ENCODE results near the gene ZNF492.
"Not testable (repeated sequence)": the region's sequence is repeated elsewhere in the genome, so short reads cannot be mapped to it uniquely, and the experiment has no call there.

The ZNF492 gene

GRCh38 chr19:22606212-22606553 is 27.9 kb upstream of the ZNF492 start:
- Histone ChIP-seq H3K27ac (ENCODE audit: low read depth, low read length) (no peak overlapping the region), H3K9me3 (ENCODE audit: control insufficient read depth, insufficient read depth, low read length) (peaks cover 96% of the 10 kb centered on the region), H3K4me3 (ENCODE audit: low read depth, low read length) (no peak overlapping the region), H3K9ac (ENCODE audit: low read depth, low read length) (no peak overlapping the region), H3K4me1 (ENCODE audit: control insufficient read depth, insufficient read depth, low read length) (no peaks in the 10 kb centered on the region), H3K27me3 (ENCODE audit: control insufficient read depth, insufficient read depth, low read length) (no peaks in the 10 kb centered on the region), H3K36me3 (ENCODE audit: control insufficient read depth, insufficient read depth, low read length) (no peaks in the 10 kb centered on the region)

GRCh38 chr19:22606954-22607652 is 27.0 kb upstream of the ZNF492 start:
- H3K27ac ChIP-seq (ENCODE audit: low read depth, low read length) = no peak overlapping the region
- H3K9me3 ChIP-seq (ENCODE audit: control insufficient read depth, insufficient read depth, low read length) = peaks cover 100% of the 10 kb centered on the region
- no peak overlapping the region for H3K9ac ChIP-seq (ENCODE audit: low read depth, low read length)
- no peaks in the 10 kb centered on the region for H3K27me3 ChIP-seq (ENCODE audit: control insufficient read depth, insufficient read depth, low read length)
- H3K36me3 ChIP-seq (ENCODE audit: control insufficient read depth, insufficient read depth, low read length) = no peaks in the 10 kb centered on the region
- H3K4me3 ChIP-seq (ENCODE audit: low read depth, low read length) = no peak overlapping the region
- H3K4me1 ChIP-seq (ENCODE audit: control insufficient read depth, insufficient read depth, low read length) = no peaks in the 10 kb centered on the region

DNA sequence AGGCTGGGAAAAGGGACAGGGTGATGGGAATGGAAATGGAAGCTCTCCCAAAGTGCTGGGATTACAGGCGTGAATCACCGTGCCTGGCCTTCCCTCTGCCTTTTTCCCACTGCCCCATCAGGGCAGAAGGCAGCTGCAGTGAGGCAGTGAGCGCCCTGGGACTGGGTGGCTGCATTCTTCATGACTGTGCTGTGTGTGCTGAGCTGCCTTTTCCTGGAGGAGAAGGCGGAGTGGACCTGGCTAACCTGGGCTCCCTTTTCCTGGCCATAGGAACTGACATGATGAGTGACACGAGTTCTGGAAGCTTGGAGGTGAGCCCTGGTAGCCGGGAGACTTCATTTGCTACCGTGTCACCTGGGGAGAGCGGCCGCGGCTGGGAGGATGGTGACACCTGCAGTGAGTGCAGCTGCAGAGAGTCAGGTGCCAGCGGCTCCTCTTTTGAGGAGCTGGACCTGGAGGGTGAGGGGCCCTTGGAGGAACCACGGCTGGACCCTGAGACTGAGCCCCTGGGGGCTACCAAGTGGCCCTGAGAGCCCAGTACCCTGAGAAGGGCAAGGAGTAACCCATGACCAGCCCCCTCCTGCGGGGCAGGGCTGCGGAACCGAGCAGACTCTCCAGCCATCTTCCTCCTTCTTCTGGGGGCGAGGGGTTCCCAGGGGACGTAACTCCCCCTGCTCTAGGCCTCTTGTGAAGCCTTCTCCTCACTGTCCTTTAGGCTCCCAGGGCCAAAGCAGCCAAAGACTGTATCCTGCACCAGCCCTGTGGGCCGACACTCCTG is 26.3 kb upstream of the ZNF492 start:
- H3K4me3 ChIP-seq (ENCODE audit: low read depth, low read length) = no peak overlapping the region
- no peaks in the 10 kb centered on the region for H3K36me3 ChIP-seq (ENCODE audit: control insufficient read depth, insufficient read depth, low read length)
- H3K27ac ChIP-seq (ENCODE audit: low read depth, low read length) = no peak overlapping the region
- H3K9me3 ChIP-seq (ENCODE audit: control insufficient read depth, insufficient read depth, low read length) = peaks cover 100% of the 10 kb centered on the region
- H3K4me1 ChIP-seq (ENCODE audit: control insufficient read depth, insufficient read depth, low read length) = no peaks in the 10 kb centered on the region
- H3K27me3 ChIP-seq (ENCODE audit: control insufficient read depth, insufficient read depth, low read length) = no peaks in the 10 kb centered on the region
- H3K9ac ChIP-seq (ENCODE audit: low read depth, low read length) = no peak overlapping the region

- H3K36me3 ChIP-seq (ENCODE audit: control insufficient read depth, insufficient read depth, low read length) = no peaks in the 10 kb centered on the region
- H3K4me1 ChIP-seq (ENCODE audit: control insufficient read depth, insufficient read depth, low read length) = no peaks in the 10 kb centered on the region
- peaks cover 99% of the 10 kb centered on the region for H3K9me3 ChIP-seq (ENCODE audit: control insufficient read depth, insufficient read depth, low read length)
- no peak overlapping the region for H3K9ac ChIP-seq (ENCODE audit: low read depth, low read length)
- no peak overlapping the region for H3K4me3 ChIP-seq (ENCODE audit: low read depth, low read length)
- no peaks in the 10 kb centered on the region for H3K27me3 ChIP-seq (ENCODE audit: control insufficient read depth, insufficient read depth, low read length)
- no peak overlapping the region for H3K27ac ChIP-seq (ENCODE audit: low read depth, low read length)
Observed at GRCh38 chr19:22608441-22608840, 25.7 kb upstream of the ZNF492 start.

DNA sequence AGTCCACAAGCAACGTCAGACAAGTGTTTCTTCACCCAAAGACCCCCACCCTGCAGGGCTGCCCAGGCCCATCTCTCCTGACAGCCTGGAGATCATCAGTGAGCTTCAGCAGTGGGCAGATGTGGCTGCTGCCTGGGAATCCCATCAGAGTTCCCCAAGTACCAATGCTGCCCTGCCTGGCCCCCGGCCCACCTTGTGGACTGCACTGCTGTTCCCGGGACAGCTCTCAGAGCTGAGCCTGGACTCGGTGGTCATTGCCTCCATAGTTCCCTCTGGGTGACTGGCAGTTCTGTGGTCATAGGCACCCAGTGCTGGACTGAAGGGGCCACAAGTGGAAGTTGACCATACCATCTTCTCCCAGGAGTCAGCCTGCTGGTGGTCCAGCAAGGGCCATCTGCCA is 24.5 kb upstream of the ZNF492 start:
- no peaks in the 10 kb centered on the region for H3K27me3 ChIP-seq (ENCODE audit: control insufficient read depth, insufficient read depth, low read length)
- H3K4me3 ChIP-seq (ENCODE audit: low read depth, low read length) = no peak overlapping the region
- H3K9ac ChIP-seq (ENCODE audit: low read depth, low read length) = no peak overlapping the region
- no peaks in the 10 kb centered on the region for H3K4me1 ChIP-seq (ENCODE audit: control insufficient read depth, insufficient read depth, low read length)
- no peak overlapping the region for H3K27ac ChIP-seq (ENCODE audit: low read depth, low read length)
- H3K36me3 ChIP-seq (ENCODE audit: control insufficient read depth, insufficient read depth, low read length) = no peaks in the 10 kb centered on the region
- peaks cover 95% of the 10 kb centered on the region for H3K9me3 ChIP-seq (ENCODE audit: control insufficient read depth, insufficient read depth, low read length)

DNA sequence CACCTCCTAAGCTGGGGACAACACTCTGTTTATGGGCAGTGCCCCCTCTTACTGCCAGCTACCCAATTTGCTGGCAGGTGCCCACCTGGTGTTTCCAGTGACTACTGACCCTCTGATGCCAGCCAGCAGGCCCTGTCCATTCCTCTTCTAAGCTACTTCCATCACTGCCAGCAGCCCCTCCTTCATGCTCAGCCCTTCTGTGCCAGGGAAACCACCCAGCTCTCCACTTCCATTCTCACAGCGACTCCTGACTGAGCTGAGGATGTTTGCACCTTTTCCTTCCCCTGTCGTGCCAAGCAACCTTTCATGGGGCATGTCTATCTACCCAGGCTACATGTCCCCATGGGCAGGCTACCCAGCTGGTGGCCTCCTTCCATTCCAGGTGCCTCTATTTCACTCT is 24.0 kb upstream of the ZNF492 start:
- Histone ChIP-seq H3K27ac (ENCODE audit: low read depth, low read length) (no peak overlapping the region), H3K27me3 (ENCODE audit: control insufficient read depth, insufficient read depth, low read length) (no peaks in the 10 kb centered on the region), H3K4me1 (ENCODE audit: control insufficient read depth, insufficient read depth, low read length) (no peaks in the 10 kb centered on the region), H3K9me3 (ENCODE audit: control insufficient read depth, insufficient read depth, low read length) (peaks cover 94% of the 10 kb centered on the region), H3K36me3 (ENCODE audit: control insufficient read depth, insufficient read depth, low read length) (no peaks in the 10 kb centered on the region), H3K4me3 (ENCODE audit: low read depth, low read length) (no peak overlapping the region), H3K9ac (ENCODE audit: low read depth, low read length) (no peak overlapping the region)

DNA sequence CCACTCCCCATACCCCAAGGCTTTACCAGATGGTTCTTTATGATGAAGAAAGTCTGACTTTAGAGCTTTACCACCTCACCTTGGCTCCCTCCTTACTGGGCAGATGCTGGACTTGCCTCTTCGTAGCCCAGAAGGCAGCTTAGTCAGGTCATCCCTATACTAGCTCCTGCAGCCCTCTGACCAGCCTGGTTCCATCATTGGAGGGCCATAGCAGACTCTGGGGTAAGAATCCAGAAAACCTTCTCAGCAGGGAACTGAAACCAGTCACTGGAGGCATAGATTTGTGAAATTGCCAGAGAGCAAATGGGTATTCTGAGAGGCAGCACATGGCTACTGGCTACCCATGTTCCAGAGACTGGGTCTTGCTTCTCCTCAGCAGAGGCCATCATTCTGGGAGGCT is 21.8 kb upstream of the ZNF492 start:
- Histone ChIP-seq H3K36me3 (ENCODE audit: control insufficient read depth, insufficient read depth, low read length) (no peaks in the 10 kb centered on the region), H3K9me3 (ENCODE audit: control insufficient read depth, insufficient read depth, low read length) (peaks cover 90% of the 10 kb centered on the region), H3K4me1 (ENCODE audit: control insufficient read depth, insufficient read depth, low read length) (no peaks in the 10 kb centered on the region), H3K27ac (ENCODE audit: low read depth, low read length) (no peak overlapping the region), H3K27me3 (ENCODE audit: control insufficient read depth, insufficient read depth, low read length) (no peaks in the 10 kb centered on the region), H3K9ac (ENCODE audit: low read depth, low read length) (no peak overlapping the region), H3K4me3 (ENCODE audit: low read depth, low read length) (no peak overlapping the region)

DNA sequence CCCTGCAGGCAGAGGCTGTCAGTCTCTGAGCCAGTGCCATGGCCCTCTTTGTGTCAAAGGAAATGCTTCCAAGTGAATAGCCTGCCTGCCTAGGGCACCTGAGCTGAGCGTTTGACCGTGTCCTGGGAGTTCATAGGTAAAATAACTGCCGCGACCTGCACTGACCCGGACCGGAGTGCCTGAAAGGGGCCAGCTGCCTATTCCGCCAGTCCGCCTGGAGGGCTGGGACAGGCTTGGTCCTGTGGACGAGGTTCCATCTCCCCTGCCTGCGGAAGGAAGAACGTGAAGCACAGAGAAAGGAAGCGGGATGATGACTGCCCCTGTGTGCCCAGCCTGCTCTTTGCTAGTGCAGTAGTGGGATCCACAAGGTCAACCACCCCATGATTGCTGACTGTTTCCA is 17.5 kb upstream of the ZNF492 start:
- H3K27ac ChIP-seq (ENCODE audit: low read depth, low read length) = no peak overlapping the region
- no peak overlapping the region for H3K9ac ChIP-seq (ENCODE audit: low read depth, low read length)
- H3K4me1 ChIP-seq (ENCODE audit: control insufficient read depth, insufficient read depth, low read length) = no peaks in the 10 kb centered on the region
- H3K9me3 ChIP-seq (ENCODE audit: control insufficient read depth, insufficient read depth, low read length) = peaks cover 86% of the 10 kb centered on the region
- no peaks in the 10 kb centered on the region for H3K36me3 ChIP-seq (ENCODE audit: control insufficient read depth, insufficient read depth, low read length)
- H3K27me3 ChIP-seq (ENCODE audit: control insufficient read depth, insufficient read depth, low read length) = no peaks in the 10 kb centered on the region
- no peak overlapping the region for H3K4me3 ChIP-seq (ENCODE audit: low read depth, low read length)

DNA sequence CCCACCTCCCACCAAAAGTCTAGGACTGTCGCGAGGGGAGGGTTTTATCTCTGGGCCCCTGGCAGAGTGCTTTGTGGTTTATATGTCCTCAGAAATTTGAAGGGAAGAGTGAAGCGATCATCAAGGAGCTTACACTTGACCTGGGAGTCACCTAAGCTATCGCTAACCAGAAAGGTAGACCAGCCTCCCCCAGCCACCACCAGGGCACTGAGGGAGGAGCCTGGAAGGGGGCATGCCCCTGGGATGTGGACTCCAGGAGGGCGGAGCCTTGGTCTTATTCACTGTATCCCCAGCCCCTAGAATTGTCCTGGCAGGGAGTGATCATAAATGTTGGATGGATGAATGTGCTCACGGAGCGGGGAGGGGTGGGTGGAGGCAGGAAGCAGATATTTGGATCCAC is 16.9 kb upstream of the ZNF492 start:
- H3K36me3 ChIP-seq (ENCODE audit: control insufficient read depth, insufficient read depth, low read length); H3K27me3 ChIP-seq (ENCODE audit: control insufficient read depth, insufficient read depth, low read length); H3K27ac ChIP-seq (ENCODE audit: low read depth, low read length); H3K4me1 ChIP-seq (ENCODE audit: control insufficient read depth, insufficient read depth, low read length); H3K9ac ChIP-seq (ENCODE audit: low read depth, low read length); H3K4me3 ChIP-seq (ENCODE audit: low read depth, low read length): not testable (repeated sequence)
- H3K9me3 ChIP-seq (ENCODE audit: control insufficient read depth, insufficient read depth, low read length) = peaks cover 83% of the 10 kb centered on the region

DNA sequence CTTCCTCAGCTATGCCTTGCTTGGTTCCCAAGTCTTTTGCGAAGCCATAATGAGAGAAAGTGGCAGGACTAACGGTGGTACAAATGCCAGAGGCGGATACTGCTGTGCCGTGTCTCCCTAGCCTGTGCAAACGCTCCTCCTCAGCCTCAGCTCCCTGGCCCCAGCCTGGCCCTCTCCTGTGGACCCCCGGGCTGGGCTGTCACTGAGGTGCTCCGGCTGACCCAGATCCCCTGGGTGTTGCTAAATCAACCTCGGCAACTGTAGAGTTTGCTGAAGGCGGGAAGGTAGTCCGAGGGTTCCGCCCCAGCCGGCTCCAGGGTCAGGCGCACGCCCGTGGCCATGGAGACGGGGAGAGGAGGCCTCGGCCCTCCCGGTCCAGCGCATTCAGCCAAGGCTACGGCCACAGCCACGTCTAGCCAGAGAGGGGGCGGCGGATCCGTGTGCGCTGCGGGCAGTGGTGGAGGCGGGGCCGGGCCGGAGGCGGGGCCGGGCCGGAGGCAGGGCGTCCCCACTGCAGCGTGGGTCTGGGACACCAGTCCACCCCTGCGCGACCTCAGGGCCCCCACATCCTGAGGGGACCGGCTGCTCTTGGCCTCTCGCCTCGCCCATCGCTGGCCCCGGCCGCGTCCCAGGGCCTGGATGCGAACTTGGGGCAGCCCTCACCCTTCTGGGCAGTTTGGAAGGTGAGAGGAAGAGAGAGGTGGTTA is 16.4 kb upstream of the ZNF492 start:
- Histone ChIP-seq H3K4me3 (ENCODE audit: low read depth, low read length) (no peak overlapping the region), H3K9me3 (ENCODE audit: control insufficient read depth, insufficient read depth, low read length) (peaks cover 82% of the 10 kb centered on the region), H3K27ac (ENCODE audit: low read depth, low read length) (no peak overlapping the region), H3K4me1 (ENCODE audit: control insufficient read depth, insufficient read depth, low read length) (no peaks in the 10 kb centered on the region), H3K27me3 (ENCODE audit: control insufficient read depth, insufficient read depth, low read length) (no peaks in the 10 kb centered on the region), H3K36me3 (ENCODE audit: control insufficient read depth, insufficient read depth, low read length) (no peaks in the 10 kb centered on the region), H3K9ac (ENCODE audit: low read depth, low read length) (no peak overlapping the region)

GRCh38 chr19:22619371-22619770 is 14.8 kb upstream of the ZNF492 start:
- Histone ChIP-seq H3K27me3 (ENCODE audit: control insufficient read depth, insufficient read depth, low read length) (no peaks in the 10 kb centered on the region), H3K9ac (ENCODE audit: low read depth, low read length) (no peak overlapping the region), H3K27ac (ENCODE audit: low read depth, low read length) (no peak overlapping the region), H3K9me3 (ENCODE audit: control insufficient read depth, insufficient read depth, low read length) (peaks cover 82% of the 10 kb centered on the region), H3K4me1 (ENCODE audit: control insufficient read depth, insufficient read depth, low read length) (no peaks in the 10 kb centered on the region), H3K36me3 (ENCODE audit: control insufficient read depth, insufficient read depth, low read length) (no peaks in the 10 kb centered on the region), H3K4me3 (ENCODE audit: low read depth, low read length) (no peak overlapping the region)
